Measurements from ENCODE around the gene VIPR1. TPM values are rescaled to one million over a fixed set of nuclear protein-coding genes. Genes with fewer than 3 reads are reported as not detected.

VIPR1 gene
- total and polyA plus RNA-seq, 2 donors (not counting 1 experiment from before 2014, with no cell fraction given) = 0.79 to 5.8 TPM

DNA sequence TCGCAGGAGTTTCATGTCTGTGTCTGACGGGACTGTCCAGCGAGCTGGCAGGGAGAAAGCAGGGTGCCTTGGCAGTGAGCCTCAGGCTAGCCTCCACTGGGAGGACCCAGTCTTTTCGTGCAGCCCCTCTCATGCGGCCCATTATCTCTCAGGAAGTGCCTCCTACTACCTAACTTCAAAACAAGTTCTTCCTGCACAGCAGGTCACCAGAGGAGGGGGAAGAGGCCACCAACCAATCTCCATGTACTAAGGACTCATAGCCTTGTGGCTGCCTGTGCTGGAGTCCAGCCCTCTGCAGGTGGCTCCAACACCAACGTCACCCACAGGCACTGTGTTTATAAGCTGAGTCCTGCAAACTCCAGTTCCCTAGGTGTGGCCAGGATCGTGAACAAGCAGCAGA is 4.8 kb downstream of the VIPR1 start:
- CTCF ChIA-PET = interaction anchor here (1.2 kb wide), 1 partner anchor 10 kb away, joined by 4 read pairs; no protein-coding TSS in a partner anchor
- Mint-ChIP-seq H3K9me3 (ENCODE audit: insufficient read depth) (no peaks in the 10 kb centered on the region), H3K4me1 (peaks cover 21% of the 10 kb centered on the region), H3K27me3 (no peaks in the 10 kb centered on the region), H3K4me3 (no peak overlapping the region), H3K27ac (no peak overlapping the region)
- H2AFZ ChIP-seq (ENCODE audit: insufficient read depth, low read depth, low read length, poor library complexity, severe bottlenecking) = no peak overlapping the region
- H3K27ac ChIP-seq (ENCODE audit: low read length in 2 of 2) = no peak overlapping the region
- H3K4me1 ChIP-seq (ENCODE audit: control insufficient read depth in 2 of 2, insufficient read depth in 2 of 2, low read length in 2 of 2) = peaks cover 13 to 15% of the 10 kb centered on the region in 2 donors
- no peak overlapping the region for H3K9ac ChIP-seq (ENCODE audit: low read length)
- no peak overlapping the region for H3K4me3 ChIP-seq (ENCODE audit: control extremely low read depth in 1 of 5, extremely low read depth in 1 of 5, insufficient read depth in 1 of 5, low read depth in 2 of 5, low read length in 4 of 5)
- H3K27me3 ChIP-seq (replicated peaks in 1 of 4; ENCODE audit: control extremely low read depth in 1 of 4, control insufficient read depth in 3 of 4, insufficient read depth in 4 of 4, low read length in 3 of 4) = peaks cover 0 to 5% (median 2%) of the 10 kb centered on the region in 4 experiments
- TF ChIP-seq, protein P1, sequence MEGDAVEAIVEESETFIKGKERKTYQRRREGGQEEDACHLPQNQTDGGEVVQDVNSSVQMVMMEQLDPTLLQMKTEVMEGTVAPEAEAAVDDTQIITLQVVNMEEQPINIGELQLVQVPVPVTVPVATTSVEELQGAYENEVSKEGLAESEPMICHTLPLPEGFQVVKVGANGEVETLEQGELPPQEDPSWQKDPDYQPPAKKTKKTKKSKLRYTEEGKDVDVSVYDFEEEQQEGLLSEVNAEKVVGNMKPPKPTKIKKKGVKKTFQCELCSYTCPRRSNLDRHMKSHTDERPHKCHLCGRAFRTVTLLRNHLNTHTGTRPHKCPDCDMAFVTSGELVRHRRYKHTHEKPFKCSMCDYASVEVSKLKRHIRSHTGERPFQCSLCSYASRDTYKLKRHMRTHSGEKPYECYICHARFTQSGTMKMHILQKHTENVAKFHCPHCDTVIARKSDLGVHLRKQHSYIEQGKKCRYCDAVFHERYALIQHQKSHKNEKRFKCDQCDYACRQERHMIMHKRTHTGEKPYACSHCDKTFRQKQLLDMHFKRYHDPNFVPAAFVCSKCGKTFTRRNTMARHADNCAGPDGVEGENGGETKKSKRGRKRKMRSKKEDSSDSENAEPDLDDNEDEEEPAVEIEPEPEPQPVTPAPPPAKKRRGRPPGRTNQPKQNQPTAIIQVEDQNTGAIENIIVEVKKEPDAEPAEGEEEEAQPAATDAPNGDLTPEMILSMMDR (IDR thresholded peaks at IDR 0.05) = no peak
- TF ChIP-seq EZH2 (IDR thresholded peaks at IDR 0.05; ENCODE audit: borderline replicate concordance, insufficient read depth, low read depth, low read length, poor library complexity, severe bottlenecking) = no peak
- H3K79me2 ChIP-seq (ENCODE audit: control insufficient read depth, insufficient read depth, low read length) = no peaks in the 10 kb centered on the region
- no peak for ATAC-seq (ENCODE audit: low read depth)
- no peaks in the 10 kb centered on the region for H4K20me1 ChIP-seq (ENCODE audit: control insufficient read depth, insufficient read depth, low read length, poor library complexity, severe bottlenecking)
- DNase-seq = no peak
- no peaks in the 10 kb centered on the region for H3K36me3 ChIP-seq (replicated peaks in 1 of 2; ENCODE audit: control extremely low read depth in 1 of 2, control insufficient read depth in 1 of 2, extremely low read depth in 1 of 2, insufficient read depth in 2 of 2, low read length in 1 of 2)
- intact Hi-C loops (cut with micrococcal nuclease) = no loop called here
- no peaks in the 10 kb centered on the region for H3K9me3 ChIP-seq (ENCODE audit: control extremely low read depth in 1 of 3, control insufficient read depth in 2 of 3, insufficient read depth in 1 of 3, low read length in 2 of 3)
- H3K4me2 ChIP-seq (replicated peaks; ENCODE audit: low read depth, low read length, poor library complexity, severe bottlenecking) = no peak overlapping the region
- 74% methylated on average over 7 of the region's 7 CpGs for WGBS (ENCODE audit: insufficient coverage)
- POLR2A ChIA-PET = no interaction called here

DNA sequence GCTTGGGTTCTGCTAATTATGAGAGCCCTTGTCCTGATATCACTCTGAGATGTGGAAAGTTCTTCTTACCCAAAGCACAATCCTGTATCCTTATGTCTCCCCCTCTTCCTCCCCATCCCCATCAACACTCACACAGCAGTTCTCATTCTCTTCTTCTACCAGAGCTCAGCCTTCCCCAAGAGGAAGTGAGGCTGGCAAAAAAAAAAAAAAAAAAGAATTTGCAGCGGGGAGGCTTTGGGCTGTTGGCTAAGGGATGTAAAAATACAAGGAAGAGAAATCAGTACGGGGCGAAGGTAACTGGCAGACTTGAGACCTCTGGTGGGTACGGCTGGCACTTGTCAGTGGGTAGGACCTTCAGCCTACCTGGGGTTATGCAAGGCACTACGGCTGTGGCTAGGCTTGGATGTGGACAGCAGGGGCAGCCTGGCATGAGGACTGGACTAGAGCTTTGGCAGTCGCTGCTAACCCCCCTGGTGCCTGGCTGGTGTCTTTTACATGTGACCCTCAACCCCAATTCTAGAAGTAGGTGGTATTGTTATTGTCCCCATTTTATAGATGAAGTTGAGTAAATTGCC is 5.4 kb downstream of the VIPR1 start:
- intact Hi-C loops (cut with micrococcal nuclease) = no loop called here
- no peaks in the 10 kb centered on the region for H3K9me3 Mint-ChIP-seq (ENCODE audit: insufficient read depth)
- H3K27me3 Mint-ChIP-seq = no peaks in the 10 kb centered on the region
- Histone ChIP-seq H3K9me3 (ENCODE audit: control extremely low read depth in 1 of 3, control insufficient read depth in 2 of 3, insufficient read depth in 1 of 3, low read length in 2 of 3) (no peaks in the 10 kb centered on the region), H2AFZ (ENCODE audit: insufficient read depth, low read depth, low read length, poor library complexity, severe bottlenecking) (no peak overlapping the region), H3K36me3 (replicated peaks in 1 of 2; ENCODE audit: control extremely low read depth in 1 of 2, control insufficient read depth in 1 of 2, extremely low read depth in 1 of 2, insufficient read depth in 2 of 2, low read length in 1 of 2) (no peaks in the 10 kb centered on the region), H3K79me2 (ENCODE audit: control insufficient read depth, insufficient read depth, low read length) (no peaks in the 10 kb centered on the region), H3K4me1 (ENCODE audit: control insufficient read depth in 2 of 2, insufficient read depth in 2 of 2, low read length in 2 of 2) (peaks cover 12 to 14% of the 10 kb centered on the region in 2 donors), H3K4me2 (replicated peaks; ENCODE audit: low read depth, low read length, poor library complexity, severe bottlenecking) (no peak overlapping the region), H3K27me3 (replicated peaks in 1 of 4; ENCODE audit: control extremely low read depth in 1 of 4, control insufficient read depth in 3 of 4, insufficient read depth in 4 of 4, low read length in 3 of 4) (peaks cover 0 to 5% (median 2%) of the 10 kb centered on the region in 4 experiments), H3K27ac (ENCODE audit: low read length in 2 of 2) (no peak overlapping the region), H3K9ac (ENCODE audit: low read length) (no peak overlapping the region), H3K4me3 (ENCODE audit: control extremely low read depth in 1 of 5, extremely low read depth in 1 of 5, insufficient read depth in 1 of 5, low read depth in 2 of 5, low read length in 4 of 5) (no peak overlapping the region), H4K20me1 (ENCODE audit: control insufficient read depth, insufficient read depth, low read length, poor library complexity, severe bottlenecking) (no peaks in the 10 kb centered on the region)
- H3K4me3 Mint-ChIP-seq = no peak overlapping the region
- 22% methylated on average over 6 of the region's 6 CpGs for WGBS (ENCODE audit: insufficient coverage)
- ChIA-PET CTCF (no interaction called here), POLR2A (no interaction called here)
- peaks cover 19% of the 10 kb centered on the region for H3K4me1 Mint-ChIP-seq
- no peak for DNase-seq
- H3K27ac Mint-ChIP-seq = no peak overlapping the region
- no peak for ATAC-seq (ENCODE audit: low read depth)
- TF ChIP-seq, protein P1 (IDR thresholded peaks at IDR 0.05) = no peak
- TF ChIP-seq EZH2 (IDR thresholded peaks at IDR 0.05; ENCODE audit: borderline replicate concordance, insufficient read depth, low read depth, low read length, poor library complexity, severe bottlenecking) = no peak
